Fibroblast of the aortic adventitia (primary cell): ENCODE results near the gene RMI2. TPM values are rescaled to one million over a fixed set of nuclear protein-coding genes. Genes with fewer than 3 reads are reported as not detected.

Source experiments
- DNase-seq: peaks from one replicate; pipeline ENCODE4 v3.0.0-alpha.2; 2010; ENCODE audit warnings: low read depth
- H3K4me3 ChIP-seq: 2 replicates; pipeline ENCODE4 v1.5.1; 2011; ENCODE audit warnings: low read depth, mild to moderate bottlenecking, control low read depth, low read length, moderate library complexity
- CTCF ChIP-seq: IDR thresholded peaks from 2 replicates; pipeline ENCODE4 v1.5.1; 2011; ENCODE audit warnings: mild to moderate bottlenecking, low read length, control low read depth, inconsistent platforms; ENCODE audit not compliant: insufficient read depth
- total RNA-seq: library from RNA; depleted of rRNA; stranded (reverse); fragments of >200 nt; gene quantifications from 2 replicates; pipeline ENCODE4 v1.2.3, GENCODE V29; 2012; ENCODE audit warnings: low replicate concordance

RMI2 gene
- total RNA-seq, 1 donor, result 24.4 TPM

GRCh38 chr16:11386054-11386680 lies 40.9 kb downstream of the RMI2 start:
- DNase-seq, result no peak
- no peak overlapping the region for H3K4me3 ChIP-seq
- TF ChIP-seq CTCF, result no peak

GRCh38 chr16:11386791-11387546 lies 41.7 kb downstream of the RMI2 start:
- H3K4me3 ChIP-seq, result no peak overlapping the region
- peak; percentile 65 for TF ChIP-seq CTCF
- peak; percentile 35 for DNase-seq

- no peak for TF ChIP-seq CTCF
- DNase-seq, result no peak
- H3K4me3 ChIP-seq, result no peak overlapping the region
Observed at GRCh38 chr16:11389083-11389482, 43.8 kb downstream of the RMI2 start.

GRCh38 chr16:11389631-11390565 lies 44.6 kb downstream of the RMI2 start:
- TF ChIP-seq CTCF, result no peak
- no peak for DNase-seq
- no peak overlapping the region for H3K4me3 ChIP-seq

GRCh38 chr16:11390573-11391495 lies 45.6 kb downstream of the RMI2 start:
- no peak for TF ChIP-seq CTCF
- no peak overlapping the region for H3K4me3 ChIP-seq
- no peak for DNase-seq

- no peak for DNase-seq
- no peak overlapping the region for H3K4me3 ChIP-seq
- no peak for TF ChIP-seq CTCF
Observed at GRCh38 chr16:11391576-11391975, 46.3 kb downstream of the RMI2 start.
